Colonic mucosa (tissue), 4 donors: ENCODE data around the gene ARAF. TPM values are rescaled to one million over a fixed set of nuclear protein-coding genes. Genes with fewer than 3 reads are reported as not detected.

Source experiments
- DNase-seq: peaks from one replicate; pipeline ENCODE4 v3.0.0-alpha.2; 2020
- H3K27ac ChIP-seq: fragments of 200-600 bp; one replicate; pipeline ENCODE4 v1.8.0; 2021
- H3K27me3 ChIP-seq: fragments of 200-600 bp; one replicate; pipeline ENCODE4 v1.8.0; 2021
- H3K36me3 ChIP-seq: fragments of 200-600 bp; one replicate; pipeline ENCODE4 v1.8.0; 2021
- H3K4me1 ChIP-seq: fragments of 200-600 bp; one replicate; pipeline ENCODE4 v1.8.0; 2021; ENCODE audit warnings: mild to moderate bottlenecking
- H3K4me3 ChIP-seq: fragments of 200-600 bp; one replicate; pipeline ENCODE4 v1.8.0; 2021
- H3K9ac ChIP-seq, 2 donors: one replicate each; pipeline ENCODE4 v1.7.0; 2013; ENCODE audit warnings: control low read depth in 2 of 2, low read depth in 2 of 2, low read length in 2 of 2
- H3K9me3 ChIP-seq: fragments of 200-600 bp; one replicate; pipeline ENCODE4 v1.8.0; 2021
- CTCF ChIP-seq: fragments of 200-600 bp; IDR thresholded peaks from one replicate; pipeline ENCODE4 v1.8.0; 2022; ENCODE audit warnings: antibody characterized with exemption, mild to moderate bottlenecking
- intact Hi-C: fragments of 100-400 bp; cut with DNase I; formaldehyde crosslinking; loops from one replicate; pipeline ENCODE4 v1.14.1; 2022
- total RNA-seq, 2 donors: library from RNA; stranded (reverse); fragmentation: NEBNext Ultra II Directional in 1 of 2; extraction: Animal tissue kit (Norgen Biotek cat#: 25700) in 1 of 2; gene quantifications; one replicate each; pipeline ENCODE4 v1.2.1, GENCODE V29; 2021
- donor health status: healthy.
- donor health status: DM: no; HTN: no; CAD: no.
- donor health status: DM: no; HTN: no; CAD: no.

The ARAF gene
- total RNA-seq, 2 donors from 2014 or later = 94.8 to 95.2 TPM

GRCh38 chrX:47611926-47612325 lies 50.9 kb downstream of the ARAF start:
- intact Hi-C loops = no loop called here
- no peaks in the 10 kb centered on the region for H3K9me3 ChIP-seq
- no peaks in the 10 kb centered on the region for H3K4me1 ChIP-seq
- H3K9ac ChIP-seq = no peak overlapping the region
- no peaks in the 10 kb centered on the region for H3K27me3 ChIP-seq
- no peaks in the 10 kb centered on the region for H3K36me3 ChIP-seq
- H3K4me3 ChIP-seq = no peak overlapping the region
- no peak for DNase-seq
- H3K27ac ChIP-seq = no peak overlapping the region
- TF ChIP-seq CTCF = no peak

GRCh38 chrX:47612418-47612817 lies 51.4 kb downstream of the ARAF start:
- intact Hi-C loops = no loop called here
- Histone ChIP-seq H3K27ac (no peak overlapping the region), H3K9me3 (no peaks in the 10 kb centered on the region), H3K9ac (no peak overlapping the region), H3K4me3 (no peak overlapping the region), H3K36me3 (no peaks in the 10 kb centered on the region), H3K27me3 (no peaks in the 10 kb centered on the region), H3K4me1 (no peaks in the 10 kb centered on the region)
- no peak for TF ChIP-seq CTCF
- no peak for DNase-seq

- no peak for TF ChIP-seq CTCF
- Histone ChIP-seq H3K4me1 (no peaks in the 10 kb centered on the region), H3K9ac (no peak overlapping the region), H3K9me3 (no peaks in the 10 kb centered on the region), H3K27me3 (no peaks in the 10 kb centered on the region), H3K27ac (no peak overlapping the region), H3K4me3 (no peak overlapping the region), H3K36me3 (no peaks in the 10 kb centered on the region)
- no peak for DNase-seq
- intact Hi-C loops = no loop called here
Measured at GRCh38 chrX:47613082-47613481, 52.1 kb downstream of the ARAF start.

- no peak overlapping the region for H3K4me3 ChIP-seq
- H3K4me1 ChIP-seq = no peaks in the 10 kb centered on the region
- intact Hi-C loops = no loop called here
Measured at GRCh38 chrX:47614618-47615017, 53.6 kb downstream of the ARAF start.

GRCh38 chrX:47618923-47619485 lies 58.0 kb downstream of the ARAF start:
- TF ChIP-seq CTCF = no peak
- DNase-seq = no peak
- no peaks in the 10 kb centered on the region for H3K27me3 ChIP-seq
- H3K9me3 ChIP-seq = no peaks in the 10 kb centered on the region
- no peaks in the 10 kb centered on the region for H3K4me1 ChIP-seq
- H3K9ac ChIP-seq = no peak overlapping the region
- no peaks in the 10 kb centered on the region for H3K36me3 ChIP-seq
- H3K27ac ChIP-seq = no peak overlapping the region
- H3K4me3 ChIP-seq = no peak overlapping the region
- intact Hi-C loops = no loop called here

More at GRCh38 chrX:47614618-47615017, 53.6 kb downstream of the ARAF start:
- H3K36me3 ChIP-seq = no peaks in the 10 kb centered on the region
- no peaks in the 10 kb centered on the region for H3K9me3 ChIP-seq
- DNase-seq = no peak
- H3K27me3 ChIP-seq = no peaks in the 10 kb centered on the region
- no peak for TF ChIP-seq CTCF
- H3K27ac ChIP-seq = no peak overlapping the region
- H3K9ac ChIP-seq = no peak overlapping the region
